Smooth muscle cell (in vitro differentiated cells): ENCODE data around the gene ANKRD12. TPM values are rescaled to one million over a fixed set of nuclear protein-coding genes. Genes with fewer than 3 reads are reported as not detected.
A peak's percentile ranks its signal among the peaks of the same experiment; 100 is the strongest.

ENCODE experiments used
- DNase-seq: peaks from one replicate; lab custom pipeline; 2025; ENCODE audit not compliant: unreplicated experiment; lab: John Stamatoyannopoulos, UW
- H2AFZ ChIP-seq: fragments of 200-600 bp; sonication (generic); 2 replicates; pipeline ENCODE4 v1.6.0; 2016; ENCODE audit warnings: antibody characterized with exemption, low read depth, mild to moderate bottlenecking
- H3F3A ChIP-seq: fragments of 200-600 bp; sonication (generic); 2 replicates; pipeline ENCODE4 v1.6.0; 2017; ENCODE audit warnings: antibody characterized with exemption, low read depth
- H3K27ac ChIP-seq: fragments of 200-600 bp; sonication (generic); 2 replicates; pipeline ENCODE4 v1.5.1; 2016; ENCODE audit warnings: low read depth, mild to moderate bottlenecking
- H3K27me3 ChIP-seq: fragments of 200-600 bp; sonication (generic); 2 replicates; pipeline ENCODE4 v1.6.1; 2016; ENCODE audit warnings: low read depth, mild to moderate bottlenecking
- H3K36me3 ChIP-seq: fragments of 200-600 bp; sonication (generic); 2 replicates; pipeline ENCODE4 v1.5.1; 2016; ENCODE audit warnings: low read depth
- H3K4me1 ChIP-seq: fragments of 200-600 bp; sonication (generic); 2 replicates; pipeline ENCODE4 v1.5.1; 2016; ENCODE audit warnings: low read depth
- H3K4me2 ChIP-seq: fragments of 200-600 bp; sonication (generic); 2 replicates; pipeline ENCODE4 v1.6.0; 2016; ENCODE audit warnings: mild to moderate bottlenecking
- H3K4me3 ChIP-seq: fragments of 200-600 bp; sonication (generic); 2 replicates; pipeline ENCODE4 v1.5.1; 2016; ENCODE audit warnings: mild to moderate bottlenecking
- H3K79me2 ChIP-seq: fragments of 200-600 bp; sonication (generic); 2 replicates; pipeline ENCODE4 v1.6.0; 2016; ENCODE audit warnings: low read depth, mild to moderate bottlenecking
- H3K9ac ChIP-seq: fragments of 200-600 bp; sonication (generic); 2 replicates; pipeline ENCODE4 v1.6.0; 2016; ENCODE audit warnings: low read depth
- H3K9me3 ChIP-seq: fragments of 200-600 bp; sonication (generic); replicated peaks from 2 replicates; pipeline ENCODE4 v1.5.1; 2016; ENCODE audit warnings: low read depth
- H4K20me1 ChIP-seq: fragments of 200-600 bp; sonication (generic); 2 replicates; pipeline ENCODE4 v1.6.0; 2016; ENCODE audit warnings: low read depth
- CTCF ChIP-seq: fragments of 200-600 bp; sonication (generic); IDR thresholded peaks from 2 replicates; pipeline ENCODE4 v1.5.1; 2017; ENCODE audit warnings: borderline replicate concordance, mild to moderate bottlenecking, antibody characterized with exemption; ENCODE audit not compliant: insufficient read depth, poor library complexity, severe bottlenecking
- WGBS: methylation state at CpG from one replicate; pipeline ENCODE4 v1.1.7; 2016; ENCODE audit warnings: low lambda C conversion rate; 5-methylcytosine and 5-hydroxymethylcytosine counted together
- polyA plus RNA-seq: library from polyadenylated mRNA; unstranded; fragments of >200 nt; fragmentation: Nextera tagmentation; extraction: Ambion mirVana; gene quantifications from 2 replicates; pipeline ENCODE4 v1.2.1, GENCODE V29; 2016
- total RNA-seq: library from RNA; depleted of rRNA; stranded (reverse); fragments of >200 nt; gene quantifications from 2 replicates; pipeline ENCODE4 v1.2.3, GENCODE V29; 2014

ANKRD12 gene
- total and polyA plus RNA-seq, 2 experiments from 2014 or later: 28.8 to 43.7 TPM

DNA sequence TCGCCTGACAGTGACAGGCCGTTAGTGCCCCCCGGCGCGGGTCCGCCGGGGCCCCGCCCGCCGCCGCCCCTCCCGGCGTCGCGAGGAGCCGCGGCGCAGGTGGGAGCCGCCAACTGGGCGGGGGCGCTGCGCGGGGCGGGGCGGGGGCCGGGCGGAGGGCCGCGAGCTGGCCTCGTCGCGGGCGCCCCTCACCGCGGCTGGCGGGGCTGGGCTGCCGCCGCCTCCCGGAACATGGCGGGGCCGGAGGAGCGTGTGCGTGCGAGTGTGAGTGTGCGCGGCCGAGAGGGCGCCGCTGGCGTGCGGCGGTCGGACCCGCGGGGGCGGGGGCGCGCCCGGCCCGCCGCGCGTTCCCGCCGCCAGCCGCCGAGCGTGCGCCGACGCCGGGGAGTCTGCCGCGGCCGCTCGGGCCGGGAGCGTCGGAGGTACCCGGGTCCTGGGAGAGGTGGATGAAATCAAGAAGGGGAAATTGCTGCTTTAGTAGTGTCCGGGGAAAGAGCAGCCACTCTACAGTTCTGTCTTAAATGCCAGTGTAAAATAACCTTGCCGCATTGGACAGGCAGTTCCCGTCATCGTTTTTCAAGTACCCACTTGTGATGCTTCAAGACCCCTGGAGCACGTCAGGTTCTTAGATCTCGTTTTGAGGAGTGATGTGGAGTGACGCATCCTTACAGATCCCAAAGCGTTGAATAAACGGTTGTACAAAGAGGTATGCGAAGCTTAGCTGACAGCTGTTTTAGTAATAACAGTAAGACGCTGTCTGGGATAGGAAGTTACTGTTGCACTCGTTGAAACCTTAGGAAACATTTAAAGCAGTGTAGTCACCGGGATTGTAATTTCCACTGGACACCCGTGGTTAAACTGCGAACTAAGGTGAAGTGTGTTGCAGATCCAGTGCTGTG, 836 bp downstream of the ANKRD12 start:
- H3K4me1 ChIP-seq: peaks cover 28% of the 10 kb centered on the region
- peak overlapping the region; percentile 98 for H3K27ac ChIP-seq
- H3K79me2 ChIP-seq: peaks cover 43% of the 10 kb centered on the region
- no peaks in the 10 kb centered on the region for H3K27me3 ChIP-seq
- H3K4me2 ChIP-seq: peak overlapping the region; percentile 86
- peak overlapping the region; percentile 45 for H2AFZ ChIP-seq
- 2% methylated on average over 40 of the region's 95 CpGs for WGBS
- no peak for DNase-seq
- H3K36me3 ChIP-seq: no peaks in the 10 kb centered on the region
- no peaks in the 10 kb centered on the region for H3K9me3 ChIP-seq
- peak overlapping the region; percentile 96 for H3K9ac ChIP-seq
- TF ChIP-seq CTCF: no peak
- peak overlapping the region; percentile 80 for H3K4me3 ChIP-seq
- peaks cover 33% of the 10 kb centered on the region for H3F3A ChIP-seq
- H4K20me1 ChIP-seq: peaks cover 58% of the 10 kb centered on the region

- peaks cover 69% of the 10 kb centered on the region for H4K20me1 ChIP-seq
- no peak overlapping the region for H3K27ac ChIP-seq
Measured at GRCh38 chr18:9139400-9140039, 2.9 kb downstream of the ANKRD12 start.

GRCh38 chr18:9140381-9140780, 3.8 kb downstream of the ANKRD12 start:
- Histone ChIP-seq H3K4me2 (no peak overlapping the region), H3K27ac (no peak overlapping the region), H3F3A (peaks cover 7% of the 10 kb centered on the region), H3K27me3 (no peaks in the 10 kb centered on the region), H3K9me3 (no peaks in the 10 kb centered on the region), H3K79me2 (peaks cover 72% of the 10 kb centered on the region), H2AFZ (no peak overlapping the region), H3K4me1 (peaks cover 23% of the 10 kb centered on the region), H4K20me1 (peaks cover 77% of the 10 kb centered on the region), H3K36me3 (no peaks in the 10 kb centered on the region), H3K9ac (peak overlapping the region; percentile 1), H3K4me3 (no peak overlapping the region)
- WGBS: 94% methylated on average over 2 of the region's 2 CpGs
- no peak for TF ChIP-seq CTCF
- no peak for DNase-seq

More at GRCh38 chr18:9139400-9140039, 2.9 kb downstream of the ANKRD12 start:
- Histone ChIP-seq H2AFZ (no peak overlapping the region), H3K4me2 (peak overlapping the region; percentile 86), H3K4me3 (no peak overlapping the region), H3F3A (peaks cover 14% of the 10 kb centered on the region), H3K36me3 (no peaks in the 10 kb centered on the region), H3K4me1 (peaks cover 28% of the 10 kb centered on the region), H3K9me3 (no peaks in the 10 kb centered on the region), H3K27me3 (no peaks in the 10 kb centered on the region), H3K79me2 (peaks cover 64% of the 10 kb centered on the region), H3K9ac (peak overlapping the region; percentile 1)
- no peak for DNase-seq
- no peak for TF ChIP-seq CTCF
- WGBS: 85% methylated on average over 7 of the region's 7 CpGs
